ENCODE results near the gene PPP1R16B. TPM values are rescaled to one million over a fixed set of nuclear protein-coding genes. Genes with fewer than 3 reads are reported as not detected.

The PPP1R16B gene
- total RNA-seq, 1 experiment from 2014 or later: 19.8 TPM

GRCh38 chr20:38962044-38962927 lies 156.8 kb downstream of the PPP1R16B start, which contains the start of gene DHX35:
Gene DHX35 (plus strand): TSS chr20:38962344. CDS start chr20:38962368, 24 bp downstream.
- Histone ChIP-seq H3K36me3 (replicated peaks; ENCODE audit: control insufficient read depth, insufficient read depth, low read length) (no peaks in the 10 kb centered on the region; the same call in 1 of the 2 replicates), H3K27me3 (ENCODE audit: control insufficient read depth, insufficient read depth, low read length) (no peaks in the 10 kb centered on the region), H3K4me3 (ENCODE audit: insufficient read depth, low read depth, low read length) (peak within 1 kb of the TSS; percentile 99)
- peak; percentile 100 for DNase-seq

- Histone ChIP-seq H3K27me3 (ENCODE audit: control insufficient read depth, insufficient read depth, low read length) (no peaks in the 10 kb centered on the region), H3K4me3 (ENCODE audit: insufficient read depth, low read depth, low read length) (peak overlapping the region; percentile 99), H3K36me3 (replicated peaks; ENCODE audit: control insufficient read depth, insufficient read depth, low read length) (no peaks in the 10 kb centered on the region; the same call in 1 of the 2 replicates)
- DNase-seq: no peak
These were observed 157.5 kb downstream of the PPP1R16B start for GRCh38 chr20:38962928-38963401.

DNA sequence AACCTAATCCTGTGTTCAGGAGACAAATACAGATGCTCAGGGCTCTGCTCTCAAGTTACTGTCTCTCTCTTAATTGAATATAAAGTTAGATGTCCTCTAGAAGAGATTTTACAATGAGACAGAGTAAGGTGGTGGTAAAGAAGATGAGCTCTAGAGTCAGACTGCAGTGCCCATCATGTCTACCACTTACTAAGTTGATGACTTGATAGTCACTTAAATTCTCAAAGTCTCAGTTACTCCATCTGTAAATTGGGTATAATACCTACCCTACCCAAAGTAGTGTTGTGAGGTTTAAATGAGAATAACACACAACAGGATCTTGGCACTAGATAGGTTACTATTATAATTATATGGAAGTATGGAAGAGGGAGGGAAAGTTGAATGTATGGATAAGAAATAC lies 158.2 kb downstream of the PPP1R16B start:
- no peaks in the 10 kb centered on the region; the same call in 1 of the 2 replicates for H3K36me3 ChIP-seq (replicated peaks; ENCODE audit: control insufficient read depth, insufficient read depth, low read length)
- no peak overlapping the region for H3K4me3 ChIP-seq (ENCODE audit: insufficient read depth, low read depth, low read length)
- H3K27me3 ChIP-seq (ENCODE audit: control insufficient read depth, insufficient read depth, low read length): no peaks in the 10 kb centered on the region
- no peak for DNase-seq

GRCh38 chr20:38965264-38965663 lies 159.8 kb downstream of the PPP1R16B start:
- Histone ChIP-seq H3K4me3 (ENCODE audit: insufficient read depth, low read depth, low read length) (no peak overlapping the region), H3K27me3 (ENCODE audit: control insufficient read depth, insufficient read depth, low read length) (no peaks in the 10 kb centered on the region), H3K36me3 (replicated peaks; ENCODE audit: control insufficient read depth, insufficient read depth, low read length) (peaks cover 8% of the 10 kb centered on the region)
- DNase-seq: no peak

DNA sequence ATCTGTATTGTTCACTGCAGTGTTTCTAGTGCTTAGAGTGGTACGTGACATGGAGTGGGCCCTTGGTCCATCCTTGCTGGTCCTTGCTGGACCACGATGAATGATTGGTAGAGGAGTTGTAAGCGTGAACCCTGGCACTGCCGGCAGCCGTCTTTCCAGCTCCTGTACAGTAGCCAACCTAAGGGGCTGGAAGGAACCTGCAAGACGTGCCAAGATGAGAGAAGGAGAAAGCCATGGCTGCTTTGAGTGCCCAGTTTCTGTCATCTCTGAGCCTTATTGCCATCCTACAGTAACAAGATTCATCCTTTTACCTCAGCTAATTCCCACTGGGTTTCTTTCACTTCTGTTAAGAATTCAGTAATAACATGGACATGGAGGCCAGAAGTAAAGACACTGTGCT lies 162.6 kb downstream of the PPP1R16B start:
- Histone ChIP-seq H3K27me3 (ENCODE audit: control insufficient read depth, insufficient read depth, low read length) (no peaks in the 10 kb centered on the region), H3K4me3 (ENCODE audit: insufficient read depth, low read depth, low read length) (no peak overlapping the region), H3K36me3 (replicated peaks; ENCODE audit: control insufficient read depth, insufficient read depth, low read length) (peaks cover 15% of the 10 kb centered on the region)
- no peak for DNase-seq

DNA sequence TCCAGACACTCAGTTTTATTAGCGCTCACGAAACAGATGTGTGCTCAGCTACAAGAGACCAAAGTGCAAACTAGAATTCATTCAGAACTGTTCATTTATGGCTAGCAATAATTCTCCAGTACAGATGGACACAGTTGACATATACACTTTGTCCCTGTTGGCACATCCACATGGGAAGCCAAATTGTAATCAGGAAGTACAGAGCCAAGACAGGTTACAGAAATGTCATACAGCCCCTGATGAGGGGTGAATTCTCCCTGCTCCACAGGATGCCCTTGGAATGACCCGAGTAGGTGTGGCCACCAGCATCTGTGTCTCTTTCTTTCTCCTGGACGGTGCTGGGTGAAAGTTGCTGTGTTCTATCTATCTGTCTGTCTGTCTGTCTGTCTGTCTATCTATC lies 164.2 kb downstream of the PPP1R16B start:
- DNase-seq: no peak
- H3K27me3 ChIP-seq (ENCODE audit: control insufficient read depth, insufficient read depth, low read length): no peaks in the 10 kb centered on the region
- peaks cover 17% of the 10 kb centered on the region for H3K36me3 ChIP-seq (replicated peaks; ENCODE audit: control insufficient read depth, insufficient read depth, low read length)
- no peak overlapping the region for H3K4me3 ChIP-seq (ENCODE audit: insufficient read depth, low read depth, low read length)

- no peak for DNase-seq
- H3K4me3 ChIP-seq (ENCODE audit: insufficient read depth, low read depth, low read length): no peak overlapping the region
- H3K36me3 ChIP-seq (replicated peaks; ENCODE audit: control insufficient read depth, insufficient read depth, low read length): peaks cover 18% of the 10 kb centered on the region
- no peaks in the 10 kb centered on the region for H3K27me3 ChIP-seq (ENCODE audit: control insufficient read depth, insufficient read depth, low read length)
These were observed 164.8 kb downstream of the PPP1R16B start for GRCh38 chr20:38970302-38970701.

Other genes starting within 250 kb of the PPP1R16B start
- not detected in 2 replicates for gene ADIG, start 224.5 kb upstream of the PPP1R16B start, total RNA-seq (2014; rRNA removed; shearing (Covaris generic))
- gene ARHGAP40, start 203.9 kb upstream of the PPP1R16B start, total RNA-seq (2014; rRNA removed; shearing (Covaris generic)): 10.9 and 13.2 TPM in 2 replicates
- gene SLC32A1, start 81.2 kb upstream of the PPP1R16B start, total RNA-seq (2014; rRNA removed; shearing (Covaris generic)): 0.07 TPM in 1 of 2 replicates, not detected in the other
- gene ACTR5, start 57.2 kb upstream of the PPP1R16B start, total RNA-seq (2014; rRNA removed; shearing (Covaris generic)): 16.0 and 17.0 TPM in 2 replicates
- 82.9 and 90.7 TPM in 2 replicates for gene FAM83D, start 120.7 kb downstream of the PPP1R16B start, total RNA-seq (2014; rRNA removed; shearing (Covaris generic))
- 26.1 and 28.2 TPM in 2 replicates for gene DHX35, start 156.6 kb downstream of the PPP1R16B start, total RNA-seq (2014; rRNA removed; shearing (Covaris generic))